Measurements from ENCODE around the gene AARS1.
"Not testable (repeated sequence)": the region's sequence is repeated elsewhere in the genome, so short reads cannot be mapped to it uniquely, and the experiment has no call there.

The AARS1 gene

GRCh38 chr16:70223216-70223615 lies 66.1 kb downstream of the AARS1 start:
- not testable (repeated sequence) for DNase-seq

GRCh38 chr16:70222574-70222973 lies 66.7 kb downstream of the AARS1 start:
- not testable (repeated sequence) for DNase-seq

GRCh38 chr16:70218586-70218985 lies 70.7 kb downstream of the AARS1 start:
- not testable (repeated sequence) for DNase-seq

GRCh38 chr16:70206382-70206781 lies 82.9 kb downstream of the AARS1 start:
- DNase-seq: not testable (repeated sequence)

- DNase-seq: not testable (repeated sequence)
Measured at GRCh38 chr16:70204668-70205405, 84.5 kb downstream of the AARS1 start.

GRCh38 chr16:70204010-70204409 lies 85.3 kb downstream of the AARS1 start:
- DNase-seq: not testable (repeated sequence)

GRCh38 chr16:70203508-70203907 lies 85.8 kb downstream of the AARS1 start:
- DNase-seq: not testable (repeated sequence)

Data from CD4-positive, alpha-beta T cell treated with Interleukin-12 subunit alpha and Interleukin-12 subunit beta, for 1 hour (primary cell).